Neural cell (in vitro differentiated cells): Measurements from ENCODE around the gene SHB. TPM values are rescaled to one million over a fixed set of nuclear protein-coding genes. Genes with fewer than 3 reads are reported as not detected.

Experiments
- H2AFZ ChIP-seq: fragments of 200-600, 300-800 bp; sonication (generic), shearing (Covaris generic); 2 replicates; pipeline ENCODE4 v1.6.0; 2014; ENCODE audit warnings: low read depth, mild to moderate bottlenecking, antibody characterized with exemption, low read length, moderate library complexity
- H3F3A ChIP-seq: fragments of 200-600 bp; shearing (Covaris generic); 2 replicates; pipeline ENCODE4 v1.6.1; 2016; ENCODE audit warnings: mild to moderate bottlenecking, moderate library complexity, mixed read lengths, antibody characterized with exemption, low read length; ENCODE audit not compliant: insufficient read depth, poor library complexity, severe bottlenecking
- H3K27ac ChIP-seq: fragments of 200-600, 300-800 bp; sonication (generic), shearing (Covaris generic); 2 replicates; pipeline ENCODE4 v1.5.1; 2014; ENCODE audit warnings: mild to moderate bottlenecking, low read length, moderate library complexity
- H3K27me3 ChIP-seq: fragments of 300-800, 200-600 bp; sonication (generic), shearing (Covaris generic); 2 replicates; pipeline ENCODE4 v1.6.0; 2014; ENCODE audit warnings: mild to moderate bottlenecking, low read depth, low read length, moderate library complexity; ENCODE audit not compliant: insufficient read depth
- H3K36me3 ChIP-seq: fragments of 300-800, 200-600 bp; sonication (generic), shearing (Covaris generic); 2 replicates; pipeline ENCODE4 v1.5.1; 2014; ENCODE audit warnings: mild to moderate bottlenecking, antibody characterized with exemption, low read length, moderate library complexity; ENCODE audit not compliant: insufficient read depth
- H3K4me2 ChIP-seq: fragments of 300-800, 200-600 bp; sonication (generic), shearing (Covaris generic); 2 replicates; pipeline ENCODE4 v1.6.0; 2014; ENCODE audit warnings: mild to moderate bottlenecking, low read length
- H3K4me3 ChIP-seq: fragments of 300-800, 200-600 bp; sonication (generic), shearing (Covaris generic); 2 replicates; pipeline ENCODE4 v1.5.1; 2014; ENCODE audit warnings: mild to moderate bottlenecking, low read length, moderate library complexity
- H3K79me2 ChIP-seq: fragments of 200-600 bp; shearing (Covaris generic); replicated peaks from 2 replicates; pipeline ENCODE4 v1.6.0; 2014; ENCODE audit warnings: mild to moderate bottlenecking, low read length, moderate library complexity; ENCODE audit not compliant: insufficient read depth
- H3K9ac ChIP-seq: fragments of 300-800, 200-600 bp; sonication (generic), shearing (Covaris generic); 2 replicates; pipeline ENCODE4 v1.6.1; 2016; ENCODE audit warnings: mild to moderate bottlenecking, low read length, mixed read lengths
- H3K9me2 ChIP-seq: fragments of 200-600 bp; shearing (Covaris generic); 2 replicates; pipeline ENCODE4 v1.6.1; 2016; ENCODE audit warnings: mild to moderate bottlenecking, low read length, mixed read lengths; ENCODE audit not compliant: insufficient read depth
- H3K9me3 ChIP-seq: fragments of 200-600, 300-800 bp; sonication (generic), shearing (Covaris generic); 2 replicates; pipeline ENCODE4 v1.6.1; 2016; ENCODE audit warnings: mild to moderate bottlenecking, mixed run types, low read length, moderate library complexity, mixed read lengths
- H4K20me1 ChIP-seq: fragments of 200-600 bp; shearing (Covaris generic); 2 replicates; pipeline ENCODE4 v1.6.1; 2016; ENCODE audit warnings: mild to moderate bottlenecking, mixed run types; ENCODE audit not compliant: insufficient read depth
- EP300 ChIP-seq: fragments of 450-650 bp; conservative IDR thresholded peaks from 2 replicates; pipeline ENCODE4 v1.6.1; 2014; ENCODE audit warnings: antibody characterized with exemption, mild to moderate bottlenecking, moderate library complexity; ENCODE audit not compliant: poor library complexity, severe bottlenecking
- EZH2 ChIP-seq: fragments of 200-600, 300-800 bp; shearing (Covaris generic), sonication (generic); IDR thresholded peaks from 2 replicates; pipeline ENCODE4 v1.6.1; 2014; ENCODE audit warnings: antibody characterized with exemption, low read length, borderline replicate concordance, mild to moderate bottlenecking; ENCODE audit not compliant: insufficient read depth, poor library complexity, severe bottlenecking
- MXI1 ChIP-seq: fragments of 450-650 bp; conservative IDR thresholded peaks from 2 replicates; pipeline ENCODE4 v1.6.1; 2014; ENCODE audit warnings: antibody characterized with exemption, mild to moderate bottlenecking; ENCODE audit not compliant: poor library complexity, severe bottlenecking
- POLR2AphosphoS5 ChIP-seq: IDR thresholded peaks from 2 replicates; pipeline ENCODE4 v1.6.1; 2012
- RAD21 ChIP-seq: fragments of 450-650 bp; conservative IDR thresholded peaks from 2 replicates; pipeline ENCODE4 v1.6.1; 2014; ENCODE audit warnings: antibody characterized with exemption, mild to moderate bottlenecking, moderate library complexity
- REST ChIP-seq: IDR thresholded peaks from 2 replicates; pipeline ENCODE4 v1.6.1; 2012; ENCODE audit warnings: borderline replicate concordance
- SMC3 ChIP-seq: fragments of 450-650 bp; conservative IDR thresholded peaks from 2 replicates; pipeline ENCODE4 v1.6.1; 2014; ENCODE audit warnings: antibody characterized with exemption, mild to moderate bottlenecking, moderate library complexity; ENCODE audit not compliant: poor library complexity
- TAF1 ChIP-seq: IDR thresholded peaks from 2 replicates; pipeline ENCODE4 v1.6.1; 2012; ENCODE audit warnings: low read depth
- polyA plus RNA-seq: library from polyadenylated mRNA; depleted of rRNA; stranded (reverse); fragments of >200 nt; gene quantifications from 2 replicates; pipeline ENCODE4 v1.2.3, GENCODE V29; 2014
- TF ChIP-seq, protein P1 (sequence below): fragments of 450-650 bp; IDR thresholded peaks from 2 replicates; pipeline ENCODE4 v1.5.1; 2014; ENCODE audit warnings: antibody characterized with exemption, mild to moderate bottlenecking, moderate library complexity; ENCODE audit not compliant: poor library complexity, severe bottlenecking

Gene SHB
- polyA plus RNA-seq, 1 donor from 2014 or later: 17.5 TPM

- Histone ChIP-seq H2AFZ (no peak overlapping the region), H3K27me3 (no peaks in the 10 kb centered on the region), H4K20me1 (no peaks in the 10 kb centered on the region), H3F3A (no peaks in the 10 kb centered on the region), H3K9me3 (no peaks in the 10 kb centered on the region), H3K36me3 (no peaks in the 10 kb centered on the region), H3K9ac (peak overlapping the region; percentile 37), H3K9me2 (no peaks in the 10 kb centered on the region), H3K27ac (peak overlapping the region; percentile 12), H3K4me2 (no peak overlapping the region), H3K79me2 (peaks cover 71% of the 10 kb centered on the region), H3K4me3 (no peak overlapping the region)
- TF ChIP-seq EZH2 (no peak), TAF1 (no peak), RAD21 (no peak), REST (no peak), MXI1 (no peak), EP300 (no peak), POLR2AphosphoS5 (no peak), SMC3 (no peak)
- TF ChIP-seq, protein P1, sequence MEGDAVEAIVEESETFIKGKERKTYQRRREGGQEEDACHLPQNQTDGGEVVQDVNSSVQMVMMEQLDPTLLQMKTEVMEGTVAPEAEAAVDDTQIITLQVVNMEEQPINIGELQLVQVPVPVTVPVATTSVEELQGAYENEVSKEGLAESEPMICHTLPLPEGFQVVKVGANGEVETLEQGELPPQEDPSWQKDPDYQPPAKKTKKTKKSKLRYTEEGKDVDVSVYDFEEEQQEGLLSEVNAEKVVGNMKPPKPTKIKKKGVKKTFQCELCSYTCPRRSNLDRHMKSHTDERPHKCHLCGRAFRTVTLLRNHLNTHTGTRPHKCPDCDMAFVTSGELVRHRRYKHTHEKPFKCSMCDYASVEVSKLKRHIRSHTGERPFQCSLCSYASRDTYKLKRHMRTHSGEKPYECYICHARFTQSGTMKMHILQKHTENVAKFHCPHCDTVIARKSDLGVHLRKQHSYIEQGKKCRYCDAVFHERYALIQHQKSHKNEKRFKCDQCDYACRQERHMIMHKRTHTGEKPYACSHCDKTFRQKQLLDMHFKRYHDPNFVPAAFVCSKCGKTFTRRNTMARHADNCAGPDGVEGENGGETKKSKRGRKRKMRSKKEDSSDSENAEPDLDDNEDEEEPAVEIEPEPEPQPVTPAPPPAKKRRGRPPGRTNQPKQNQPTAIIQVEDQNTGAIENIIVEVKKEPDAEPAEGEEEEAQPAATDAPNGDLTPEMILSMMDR: no peak
Measured at GRCh38 chr9:38022203-38022895, 46.7 kb downstream of the SHB start.

- H3K27ac ChIP-seq: no peak overlapping the region
Measured at GRCh38 chr9:38020151-38021076, 48.6 kb downstream of the SHB start.

More at GRCh38 chr9:38020151-38021076, 48.6 kb downstream of the SHB start:
- no peaks in the 10 kb centered on the region for H3K36me3 ChIP-seq
- no peak overlapping the region for H3K4me3 ChIP-seq
- no peaks in the 10 kb centered on the region for H3F3A ChIP-seq
- H3K9me3 ChIP-seq: no peaks in the 10 kb centered on the region
- TF ChIP-seq EP300 (no peak), TAF1 (no peak), RAD21 (no peak), EZH2 (no peak), POLR2AphosphoS5 (no peak), REST (no peak), SMC3 (no peak), MXI1 (no peak)
- TF ChIP-seq, protein P1: no peak
- peaks cover 69% of the 10 kb centered on the region for H3K79me2 ChIP-seq
- H3K9ac ChIP-seq: no peak overlapping the region
- H4K20me1 ChIP-seq: no peaks in the 10 kb centered on the region
- H3K27me3 ChIP-seq: no peaks in the 10 kb centered on the region
- H2AFZ ChIP-seq: no peak overlapping the region
- no peak overlapping the region for H3K4me2 ChIP-seq
- no peaks in the 10 kb centered on the region for H3K9me2 ChIP-seq
